Left ventricle myocardium inferior (tissue), 1 donor: ENCODE measurements around the gene SH3PXD2B. TPM values are rescaled to one million over a fixed set of nuclear protein-coding genes. Genes with fewer than 3 reads are reported as not detected.

Source experiments
- DNase-seq: peaks from one replicate; pipeline ENCODE4 v3.0.0-alpha.2; 2020
- H3K27ac ChIP-seq: fragments of 200-600 bp; replicated peaks from 2 replicates; pipeline ENCODE4 v1.8.0; 2021
- H3K27me3 ChIP-seq: fragments of 200-600 bp; 2 replicates; pipeline ENCODE4 v1.8.0; 2021; ENCODE audit warnings: low read depth
- H3K36me3 ChIP-seq: fragments of 200-600 bp; 2 replicates; pipeline ENCODE4 v1.8.0; 2021
- H3K4me1 ChIP-seq: fragments of 200-600 bp; 2 replicates; pipeline ENCODE4 v1.8.0; 2021
- H3K4me3 ChIP-seq: fragments of 200-600 bp; 2 replicates; pipeline ENCODE4 v1.8.0; 2021; ENCODE audit warnings: mild to moderate bottlenecking, moderate library complexity
- H3K9me3 ChIP-seq: fragments of 200-600 bp; replicated peaks from 2 replicates; pipeline ENCODE4 v1.8.0; 2021
- intact Hi-C: fragments of 100-400 bp; cut with micrococcal nuclease; formaldehyde crosslinking; loops from one replicate; pipeline ENCODE4 v1.11.0; 2022
- total RNA-seq: library from RNA; stranded (reverse); fragmentation: NEBNext Ultra II Directional; extraction: Animal tissue kit (Norgen Biotek cat#: 25700); gene quantifications from one replicate; pipeline ENCODE4 v1.2.1, GENCODE V29; 2021
- TF ChIP-seq, protein P1 (sequence below): fragments of 200-600 bp; IDR thresholded peaks from 2 replicates; pipeline ENCODE4 v1.8.0; 2021; ENCODE audit warnings: antibody characterized with exemption, mild to moderate bottlenecking, borderline replicate concordance
- donor health status: DM: no; HTN: yes; CAD: no; lungs with severe emphysema.

The SH3PXD2B gene
- total RNA-seq, 1 donor from 2014 or later, result 5.2 TPM

DNA sequence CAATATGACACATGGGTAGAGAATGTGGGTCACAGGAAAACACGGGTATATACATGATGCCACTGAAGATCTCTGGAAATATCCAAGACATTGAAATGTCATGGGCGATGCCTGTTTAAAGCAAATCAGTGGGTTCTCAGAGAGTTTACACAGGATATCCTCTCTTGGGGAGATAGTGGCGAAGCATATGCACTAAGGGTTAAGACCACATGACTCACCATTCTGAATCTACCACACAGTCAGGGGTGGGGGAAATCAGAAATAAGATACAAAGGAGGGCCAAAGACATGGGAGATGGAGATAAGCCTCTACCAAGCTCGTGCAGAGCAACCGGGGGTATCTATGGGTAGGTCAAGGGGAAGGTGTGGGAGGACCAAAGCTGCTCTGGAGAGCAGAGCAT, 58.8 kb downstream of the SH3PXD2B start:
- DNase-seq, result no peak

GRCh38 chr5:172389578-172390112, 64.7 kb downstream of the SH3PXD2B start:
- H3K36me3 ChIP-seq, result peaks cover 46% of the 10 kb centered on the region
- TF ChIP-seq, protein P1, sequence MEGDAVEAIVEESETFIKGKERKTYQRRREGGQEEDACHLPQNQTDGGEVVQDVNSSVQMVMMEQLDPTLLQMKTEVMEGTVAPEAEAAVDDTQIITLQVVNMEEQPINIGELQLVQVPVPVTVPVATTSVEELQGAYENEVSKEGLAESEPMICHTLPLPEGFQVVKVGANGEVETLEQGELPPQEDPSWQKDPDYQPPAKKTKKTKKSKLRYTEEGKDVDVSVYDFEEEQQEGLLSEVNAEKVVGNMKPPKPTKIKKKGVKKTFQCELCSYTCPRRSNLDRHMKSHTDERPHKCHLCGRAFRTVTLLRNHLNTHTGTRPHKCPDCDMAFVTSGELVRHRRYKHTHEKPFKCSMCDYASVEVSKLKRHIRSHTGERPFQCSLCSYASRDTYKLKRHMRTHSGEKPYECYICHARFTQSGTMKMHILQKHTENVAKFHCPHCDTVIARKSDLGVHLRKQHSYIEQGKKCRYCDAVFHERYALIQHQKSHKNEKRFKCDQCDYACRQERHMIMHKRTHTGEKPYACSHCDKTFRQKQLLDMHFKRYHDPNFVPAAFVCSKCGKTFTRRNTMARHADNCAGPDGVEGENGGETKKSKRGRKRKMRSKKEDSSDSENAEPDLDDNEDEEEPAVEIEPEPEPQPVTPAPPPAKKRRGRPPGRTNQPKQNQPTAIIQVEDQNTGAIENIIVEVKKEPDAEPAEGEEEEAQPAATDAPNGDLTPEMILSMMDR, result no peak
- intact Hi-C loops, result no loop called here

More for the DNA sequence above, 58.8 kb downstream of the SH3PXD2B start:
- H3K4me1 ChIP-seq, result peaks cover 5% of the 10 kb centered on the region
- no peak overlapping the region for H3K27ac ChIP-seq
- TF ChIP-seq, protein P1, result no peak
- intact Hi-C loops, result no loop called here
- H3K36me3 ChIP-seq, result peaks cover 40% of the 10 kb centered on the region
- H3K27me3 ChIP-seq, result no peaks in the 10 kb centered on the region
- no peak overlapping the region for H3K4me3 ChIP-seq
- peaks cover 16% of the 10 kb centered on the region for H3K9me3 ChIP-seq

DNA sequence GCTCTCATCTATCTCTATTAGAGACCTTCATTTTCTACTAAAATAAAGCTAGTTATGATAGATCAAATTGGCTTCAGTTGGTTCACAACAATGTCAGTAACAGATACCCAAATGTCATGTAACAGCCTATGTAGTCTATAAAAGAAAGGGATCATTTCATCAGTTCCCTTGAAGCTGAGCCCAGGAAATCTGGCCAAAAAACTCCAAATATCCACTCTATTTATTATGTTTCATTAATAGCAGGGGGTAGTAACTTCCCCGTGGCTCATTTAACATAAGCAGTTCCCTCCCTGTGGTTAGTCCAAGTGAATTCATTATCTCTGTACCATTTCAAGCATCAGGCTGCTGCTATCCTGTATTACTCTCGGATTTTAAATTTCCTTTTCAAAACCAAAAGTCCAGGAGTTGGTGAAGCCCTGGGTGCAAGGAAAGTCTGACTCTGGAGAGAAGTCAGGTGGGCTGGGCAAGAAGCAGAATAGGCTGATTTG, 66.0 kb downstream of the SH3PXD2B start:
- no peak for DNase-seq
- H3K9me3 ChIP-seq, result no peaks in the 10 kb centered on the region
- no peaks in the 10 kb centered on the region for H3K4me1 ChIP-seq
- no peak overlapping the region for H3K27ac ChIP-seq
- TF ChIP-seq, protein P1, result no peak
- no peak overlapping the region for H3K4me3 ChIP-seq
- peaks cover 35% of the 10 kb centered on the region for H3K36me3 ChIP-seq
- intact Hi-C loops, result no loop called here
- H3K27me3 ChIP-seq, result no peaks in the 10 kb centered on the region

More at GRCh38 chr5:172389578-172390112, 64.7 kb downstream of the SH3PXD2B start:
- Histone ChIP-seq H3K4me1 (no peaks in the 10 kb centered on the region), H3K4me3 (no peak overlapping the region), H3K27ac (no peak overlapping the region), H3K9me3 (no peaks in the 10 kb centered on the region), H3K27me3 (no peaks in the 10 kb centered on the region)
- DNase-seq, result no peak

DNA sequence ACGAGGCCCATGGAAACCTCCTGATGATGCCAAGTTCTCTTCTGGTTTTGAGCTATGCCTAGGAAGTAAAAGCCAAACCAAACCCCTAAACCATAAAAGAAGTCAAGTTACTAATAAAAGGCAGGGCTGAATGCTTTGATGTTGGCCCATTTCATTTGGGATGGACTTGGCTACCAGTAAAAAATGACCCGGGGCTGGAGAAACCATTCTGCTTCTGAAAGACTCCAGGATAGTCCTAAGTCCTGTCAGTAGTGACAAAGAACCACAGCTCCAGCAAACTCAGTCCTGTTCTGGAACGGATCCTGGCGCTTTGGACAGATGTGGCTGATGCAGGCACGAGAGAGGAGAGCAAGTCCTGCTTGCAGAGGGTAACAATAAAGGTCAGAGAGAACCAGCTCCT, 68.6 kb downstream of the SH3PXD2B start:
- no peak for DNase-seq
- Histone ChIP-seq H3K4me1 (peaks cover 7% of the 10 kb centered on the region), H3K27ac (no peak overlapping the region), H3K4me3 (no peak overlapping the region), H3K9me3 (no peaks in the 10 kb centered on the region), H3K27me3 (no peaks in the 10 kb centered on the region), H3K36me3 (peaks cover 21% of the 10 kb centered on the region)
- TF ChIP-seq, protein P1, result no peak
- intact Hi-C loops, result no loop called here

DNA sequence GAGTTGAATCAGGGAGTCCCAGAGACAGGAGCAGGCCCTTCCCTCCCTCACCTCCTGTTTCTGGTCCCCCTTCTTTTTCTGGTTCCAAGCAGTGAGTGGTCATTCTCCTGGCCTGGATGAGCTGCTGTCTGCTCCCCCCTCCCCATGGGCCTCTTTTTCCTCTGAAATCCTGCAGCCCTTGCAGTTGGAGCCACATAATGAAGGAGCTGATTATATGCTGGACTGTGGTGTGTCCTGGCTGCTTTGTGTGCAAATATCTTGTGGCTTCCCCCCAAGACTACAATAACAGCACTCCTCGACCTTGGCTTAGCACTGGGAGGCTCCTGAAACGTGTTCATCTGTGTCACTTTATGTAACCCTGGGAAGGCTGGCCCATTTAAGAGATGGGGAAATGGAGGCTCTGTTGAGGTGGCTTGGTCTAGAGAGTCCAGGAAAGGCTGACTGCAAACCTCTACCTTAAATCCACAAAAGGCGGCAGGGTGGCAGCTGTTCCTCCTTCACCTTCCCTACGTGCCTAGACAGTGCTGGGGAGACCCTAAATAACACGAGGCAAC, 69.2 kb downstream of the SH3PXD2B start:
- no peak overlapping the region for H3K4me3 ChIP-seq
- intact Hi-C loops, result no loop called here
- H3K27ac ChIP-seq, result no peak overlapping the region
- TF ChIP-seq, protein P1, result no peak
- H3K27me3 ChIP-seq, result no peaks in the 10 kb centered on the region
- H3K9me3 ChIP-seq, result no peaks in the 10 kb centered on the region
- peaks cover 7% of the 10 kb centered on the region for H3K4me1 ChIP-seq
- no peak for DNase-seq
- H3K36me3 ChIP-seq, result peaks cover 21% of the 10 kb centered on the region
